ENCODE data around the gene FAIM2. TPM values are rescaled to one million over a fixed set of nuclear protein-coding genes. Genes with fewer than 3 reads are reported as not detected.

Gene FAIM2
- total RNA-seq, 1 experiment from 2014 or later: 0.22 TPM

GRCh38 chr12:49912345-49913255 is 8.9 kb upstream of the FAIM2 start:
- DNase-seq (ENCODE audit: low spot score) (no peak), ATAC-seq (no peak)
- Mint-ChIP-seq H3K4me3 (no peak overlapping the region), H3K27me3 (ENCODE audit: low read depth) (peaks cover 10% of the 10 kb centered on the region), H3K4me1 (peaks cover 35% of the 10 kb centered on the region), H3K9me3 (no peaks in the 10 kb centered on the region), H3K36me3 (no peaks in the 10 kb centered on the region), H3K27ac (no peak overlapping the region)
- CTCF ChIA-PET: interaction anchor here (1.1 to 1.6 kb wide), 3 partner anchors 33 to 127 kb away, joined by 3 to 6 read pairs (median 3); no protein-coding TSS in a partner anchor
- POLR2A ChIA-PET: no interaction called here
- TF ChIP-seq, protein P1, sequence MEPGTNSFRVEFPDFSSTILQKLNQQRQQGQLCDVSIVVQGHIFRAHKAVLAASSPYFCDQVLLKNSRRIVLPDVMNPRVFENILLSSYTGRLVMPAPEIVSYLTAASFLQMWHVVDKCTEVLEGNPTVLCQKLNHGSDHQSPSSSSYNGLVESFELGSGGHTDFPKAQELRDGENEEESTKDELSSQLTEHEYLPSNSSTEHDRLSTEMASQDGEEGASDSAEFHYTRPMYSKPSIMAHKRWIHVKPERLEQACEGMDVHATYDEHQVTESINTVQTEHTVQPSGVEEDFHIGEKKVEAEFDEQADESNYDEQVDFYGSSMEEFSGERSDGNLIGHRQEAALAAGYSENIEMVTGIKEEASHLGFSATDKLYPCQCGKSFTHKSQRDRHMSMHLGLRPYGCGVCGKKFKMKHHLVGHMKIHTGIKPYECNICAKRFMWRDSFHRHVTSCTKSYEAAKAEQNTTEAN (CRISPR knock-in tag; IDR thresholded peaks at IDR 0.05): no peak
- no peak for TF ChIP-seq FOXJ3 (CRISPR knock-in tag; IDR thresholded peaks at IDR 0.05; ENCODE audit: borderline replicate concordance)
- no peak for TF ChIP-seq SP1 (CRISPR knock-in tag; conservative IDR thresholded peaks at IDR 0.05)
- no peak for TF ChIP-seq ZMAT4 (CRISPR knock-in tag; IDR thresholded peaks at IDR 0.05)
- TF ChIP-seq JAZF1 (CRISPR knock-in tag; IDR thresholded peaks at IDR 0.05): no peak
- no peak for TF ChIP-seq ZNF416 (CRISPR knock-in tag; IDR thresholded peaks at IDR 0.05)
- TF ChIP-seq PRRX2 (CRISPR knock-in tag; IDR thresholded peaks at IDR 0.05): no peak
- no peak for TF ChIP-seq NR3C1 (CRISPR knock-in tag; conservative IDR thresholded peaks at IDR 0.05; ENCODE audit: low read depth)
- no peak for TF ChIP-seq CREM (CRISPR knock-in tag; IDR thresholded peaks at IDR 0.05)
- TF ChIP-seq FOXP1 (CRISPR knock-in tag; IDR thresholded peaks at IDR 0.05; ENCODE audit: borderline replicate concordance): no peak
- no peak for TF ChIP-seq MYBL2 (CRISPR knock-in tag; IDR thresholded peaks at IDR 0.05)
- no peak for TF ChIP-seq TEAD1 (CRISPR knock-in tag; IDR thresholded peaks at IDR 0.05)
- TF ChIP-seq ZNF138 (CRISPR knock-in tag; conservative IDR thresholded peaks at IDR 0.05): no peak
- no peak for TF ChIP-seq IRF2 (CRISPR knock-in tag; IDR thresholded peaks at IDR 0.05; ENCODE audit: borderline replicate concordance, low read depth)
- TF ChIP-seq, protein P2, sequence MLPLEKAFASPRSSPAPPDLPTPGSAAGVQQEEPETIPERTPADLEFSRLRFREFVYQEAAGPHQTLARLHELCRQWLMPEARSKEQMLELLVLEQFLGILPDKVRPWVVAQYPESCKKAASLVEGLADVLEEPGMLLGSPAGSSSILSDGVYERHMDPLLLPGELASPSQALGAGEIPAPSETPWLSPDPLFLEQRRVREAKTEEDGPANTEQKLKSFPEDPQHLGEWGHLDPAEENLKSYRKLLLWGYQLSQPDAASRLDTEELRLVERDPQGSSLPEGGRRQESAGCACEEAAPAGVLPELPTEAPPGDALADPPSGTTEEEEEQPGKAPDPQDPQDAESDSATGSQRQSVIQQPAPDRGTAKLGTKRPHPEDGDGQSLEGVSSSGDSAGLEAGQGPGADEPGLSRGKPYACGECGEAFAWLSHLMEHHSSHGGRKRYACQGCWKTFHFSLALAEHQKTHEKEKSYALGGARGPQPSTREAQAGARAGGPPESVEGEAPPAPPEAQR (CRISPR knock-in tag; IDR thresholded peaks at IDR 0.05): no peak
- TF ChIP-seq, protein P3, sequence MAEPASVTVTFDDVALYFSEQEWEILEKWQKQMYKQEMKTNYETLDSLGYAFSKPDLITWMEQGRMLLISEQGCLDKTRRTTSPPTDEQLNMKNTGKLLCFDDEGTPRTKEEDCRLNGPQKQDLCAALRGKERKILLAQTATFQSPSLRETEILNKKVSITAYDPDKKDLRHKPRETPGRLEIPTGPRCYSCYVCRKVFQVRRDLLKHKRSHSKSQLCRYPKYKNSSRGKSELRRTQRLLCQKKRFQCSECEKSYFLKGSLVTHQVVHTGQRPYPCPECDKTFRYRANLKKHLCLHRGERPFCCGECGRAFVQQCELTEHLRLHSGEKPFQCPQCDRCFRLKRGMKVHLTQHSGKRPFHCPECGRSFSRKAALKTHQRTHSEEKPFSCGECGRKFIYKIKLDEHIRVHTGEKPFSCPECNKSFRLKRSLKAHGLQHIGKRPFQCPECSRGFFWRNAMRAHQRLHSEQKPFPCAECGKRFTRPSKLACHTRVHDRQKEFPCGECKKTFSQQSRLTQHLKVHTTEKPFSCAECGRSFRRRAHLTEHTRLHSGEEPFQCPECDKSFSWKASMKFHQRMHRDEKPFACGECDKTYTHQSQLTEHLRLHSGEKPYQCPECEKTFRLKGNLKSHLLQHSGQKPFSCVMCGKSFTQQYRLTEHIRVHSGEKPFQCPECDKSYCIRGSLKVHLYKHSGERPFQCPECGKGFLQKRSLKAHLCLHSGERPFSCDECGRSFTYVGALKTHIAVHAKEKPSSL (CRISPR knock-in tag; conservative IDR thresholded peaks at IDR 0.05): no peak
- TF ChIP-seq TEAD4 (CRISPR knock-in tag; IDR thresholded peaks at IDR 0.05): no peak

GRCh38 chr12:49911213-49911605 is 7.5 kb upstream of the FAIM2 start:
- ATAC-seq: no peak
- no peak for TF ChIP-seq JAZF1 (CRISPR knock-in tag; IDR thresholded peaks at IDR 0.05)
- no peak for TF ChIP-seq HMGXB4 (CRISPR knock-in tag; IDR thresholded peaks at IDR 0.05)
- no peak for TF ChIP-seq SMAD3 (CRISPR knock-in tag; IDR thresholded peaks at IDR 0.05; ENCODE audit: borderline replicate concordance)
- TF ChIP-seq USF2 (CRISPR knock-in tag; IDR thresholded peaks at IDR 0.05): no peak
- no peak for TF ChIP-seq USF1 (CRISPR knock-in tag; IDR thresholded peaks at IDR 0.05)
- no peak for TF ChIP-seq FOXJ3 (CRISPR knock-in tag; IDR thresholded peaks at IDR 0.05; ENCODE audit: borderline replicate concordance)
- TF ChIP-seq CREM (CRISPR knock-in tag; IDR thresholded peaks at IDR 0.05): no peak
- Mint-ChIP-seq H3K27me3 (ENCODE audit: low read depth) (peaks cover 11% of the 10 kb centered on the region), H3K4me1 (peaks cover 35% of the 10 kb centered on the region), H3K9me3 (no peaks in the 10 kb centered on the region), H3K27ac (no peak overlapping the region), H3K4me3 (no peak overlapping the region), H3K36me3 (no peaks in the 10 kb centered on the region)
- DNase-seq (ENCODE audit: low spot score): no peak
- CTCF ChIA-PET: interaction anchor here (1.6 to 2.2 kb wide), 3 partner anchors 32 to 34 kb away, joined by 6 to 28 read pairs (median 6); no protein-coding TSS in a partner anchor
- POLR2A ChIA-PET: no interaction called here
